ENCODE results near the gene KCND2. TPM values are rescaled to one million over a fixed set of nuclear protein-coding genes. Genes with fewer than 3 reads are reported as not detected.

KCND2 gene
- total and polyA plus RNA-seq, 2 of the 8 experiments (the other 6 are each of a cell fraction or from before 2014, with no cell fraction given) = 4.6 to 7.7 TPM

DNA sequence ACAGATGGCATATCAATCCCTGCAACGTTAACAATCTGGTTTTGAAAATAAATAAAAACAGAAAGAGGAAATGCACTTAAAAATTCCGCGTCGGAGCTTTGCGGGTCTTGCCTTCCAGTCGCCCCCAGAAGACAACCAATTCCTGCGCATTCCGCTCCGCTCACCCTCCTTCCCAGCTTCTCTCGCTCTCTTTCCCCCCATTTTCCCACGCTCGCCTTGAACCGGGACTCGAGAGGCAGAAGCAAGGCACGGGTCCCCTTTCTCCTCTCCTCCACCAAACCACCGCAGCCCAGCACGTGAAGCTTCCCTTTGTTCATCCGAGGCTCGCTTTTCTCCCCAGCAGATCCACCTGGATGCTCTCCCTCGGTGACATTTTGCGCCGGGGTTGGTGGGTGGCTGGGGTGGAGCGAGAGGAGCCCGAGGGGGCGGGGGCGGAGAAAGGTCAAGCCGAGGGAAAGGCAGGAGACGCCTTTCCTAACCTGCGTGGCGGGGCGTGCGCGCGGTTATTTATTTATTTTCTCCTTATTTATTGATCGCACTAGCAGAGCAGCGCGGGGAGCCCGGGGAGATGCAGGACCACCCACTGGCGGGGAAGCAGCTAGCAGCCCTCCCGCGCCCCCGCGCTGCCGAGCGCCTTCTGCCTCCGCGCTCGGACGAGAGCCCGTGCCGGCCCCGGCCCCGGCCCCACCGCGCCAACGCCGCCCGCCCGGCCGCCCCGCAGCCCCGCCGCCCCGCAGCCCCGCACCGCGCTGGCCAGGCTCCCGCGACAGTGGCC lies at the start of gene KCND2 (continued):
- 0 out of 4 replicates have a peak, but pooled peaks of 1 of the 2 experiments have one; percentile 2 for TF ChIP-seq SIN3A (conservative IDR thresholded peaks at IDR 0.05 in 1 of 2, IDR thresholded peaks at IDR 0.05 in 1 of 2; ENCODE audit: low read depth in 1 of 2, low read length in 2 of 2)
- TF ChIP-seq POLR2AphosphoS5 (IDR thresholded peaks at IDR 0.05; ENCODE audit: low read depth, low read length) = 0 out of 2 replicates have a peak, but pooled peaks have one; percentile 24
- TF ChIP-seq PHF8 (conservative IDR thresholded peaks at IDR 0.05; ENCODE audit: low read depth, low read length) = no peak; the same call in 1 of the 2 replicates
- TF ChIP-seq E2F6 (IDR thresholded peaks at IDR 0.05) = peak; percentile 80
- TF ChIP-seq BACH1 (IDR thresholded peaks at IDR 0.05; ENCODE audit: low read length) = no peak
- no peak for TF ChIP-seq CEBPB (IDR thresholded peaks at IDR 0.05; ENCODE audit: low read depth, low read length)
- TF ChIP-seq TAF1 (IDR thresholded peaks at IDR 0.05; ENCODE audit: low read depth, low read length) = peak; percentile 36; the same call in 1 of the 2 replicates
- peak; percentile 69 for TF ChIP-seq KDM4A (IDR thresholded peaks at IDR 0.05; ENCODE audit: low read depth, low read length, severe bottlenecking)
- TF ChIP-seq, protein P1, sequence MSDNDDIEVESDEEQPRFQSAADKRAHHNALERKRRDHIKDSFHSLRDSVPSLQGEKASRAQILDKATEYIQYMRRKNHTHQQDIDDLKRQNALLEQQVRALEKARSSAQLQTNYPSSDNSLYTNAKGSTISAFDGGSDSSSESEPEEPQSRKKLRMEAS (IDR thresholded peaks at IDR 0.05) = peak; percentile 69
- peak in 1 of 2 experiments; percentile 16; a peak in 1 of 4 replicates for TF ChIP-seq HDAC2 (IDR thresholded peaks at IDR 0.05; ENCODE audit: borderline replicate concordance in 1 of 2, low read depth in 2 of 2, low read length in 2 of 2)
